RPMI7951 (cell line): Measurements from ENCODE around the gene SLC9A3. TPM values are rescaled to one million over a fixed set of nuclear protein-coding genes. Genes with fewer than 3 reads are reported as not detected.
A peak's percentile ranks its signal among the peaks of the same experiment; 100 is the strongest.

ENCODE experiments used
- DNase-seq: peaks from one replicate; pipeline ENCODE4 v3.0.0-alpha.2; 2012; ENCODE audit warnings: low read depth
- total RNA-seq: library from RNA; depleted of rRNA; stranded (reverse); fragments of >200 nt; shearing (Covaris generic); gene quantifications from 2 replicates; pipeline ENCODE4 v1.2.3, GENCODE V29; 2014

Gene SLC9A3
- total RNA-seq, 1 experiment from 2014 or later, result 0.84 TPM

DNA sequence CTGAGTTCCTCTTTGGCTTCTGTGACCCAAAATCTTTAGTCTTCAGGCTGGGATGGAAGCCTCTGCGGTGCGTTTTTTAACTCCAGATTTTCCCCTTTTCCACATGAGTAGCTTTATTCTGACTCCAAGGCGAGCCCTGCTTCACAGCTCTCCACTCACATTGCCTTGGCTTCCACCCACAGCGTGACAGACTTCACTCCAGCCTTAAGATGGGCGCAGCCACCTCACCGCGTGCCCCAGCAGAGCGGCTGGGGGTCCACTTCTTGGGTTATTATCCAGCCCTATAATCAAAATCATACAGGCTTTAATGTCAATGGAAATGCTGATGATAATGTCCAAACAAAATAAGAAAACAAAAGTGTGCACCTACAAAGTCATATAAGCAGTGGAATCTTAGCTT lies 80.0 kb downstream of the SLC9A3 start:
- no peak for DNase-seq

DNA sequence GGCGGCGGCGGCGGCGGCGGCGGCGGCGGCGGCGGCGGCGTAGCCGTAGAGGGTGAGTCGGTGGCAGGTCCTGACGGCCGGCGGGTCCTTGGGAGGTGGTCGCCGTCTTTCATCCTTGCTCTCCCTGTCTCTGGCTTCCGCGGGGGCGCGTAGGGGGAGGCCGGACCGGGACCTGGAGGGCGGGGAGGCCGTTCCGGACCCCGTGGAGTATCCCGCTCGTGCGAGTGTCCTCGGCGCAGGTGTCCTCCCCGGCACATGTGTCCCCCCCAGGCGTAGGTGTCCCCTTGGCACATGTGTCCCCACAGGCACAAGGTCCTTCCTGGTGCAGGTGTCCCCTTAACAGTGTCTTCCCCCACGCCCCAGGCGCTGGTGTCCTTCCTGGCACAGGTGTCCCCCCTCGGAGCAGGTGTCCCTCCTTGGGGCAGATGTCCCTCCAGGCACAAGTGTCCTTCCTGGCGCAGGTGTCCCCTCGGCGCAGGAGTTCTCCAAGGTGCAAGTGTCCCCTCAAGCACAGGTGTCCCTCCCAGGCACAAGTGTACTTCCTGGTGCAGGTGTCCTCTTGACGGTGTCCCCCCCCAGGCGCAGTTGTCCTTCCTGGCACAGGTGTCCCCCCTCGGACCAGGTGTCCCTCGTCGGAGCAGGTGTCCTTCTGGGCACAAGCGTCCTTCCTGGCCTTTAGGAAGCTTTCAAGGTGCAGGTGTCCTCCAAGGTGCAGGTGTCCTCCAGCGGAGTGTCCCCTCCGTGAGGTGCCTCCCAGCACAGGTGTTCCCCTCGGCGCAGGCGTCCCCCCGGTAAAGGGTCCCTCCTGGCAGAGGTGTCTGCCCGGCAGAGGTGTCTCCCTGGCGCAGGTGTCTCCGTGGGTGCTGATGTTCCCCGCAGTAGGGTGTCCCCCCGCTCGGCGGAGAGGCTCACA lies 80.8 kb downstream of the SLC9A3 start:
- DNase-seq, result no peak

DNA sequence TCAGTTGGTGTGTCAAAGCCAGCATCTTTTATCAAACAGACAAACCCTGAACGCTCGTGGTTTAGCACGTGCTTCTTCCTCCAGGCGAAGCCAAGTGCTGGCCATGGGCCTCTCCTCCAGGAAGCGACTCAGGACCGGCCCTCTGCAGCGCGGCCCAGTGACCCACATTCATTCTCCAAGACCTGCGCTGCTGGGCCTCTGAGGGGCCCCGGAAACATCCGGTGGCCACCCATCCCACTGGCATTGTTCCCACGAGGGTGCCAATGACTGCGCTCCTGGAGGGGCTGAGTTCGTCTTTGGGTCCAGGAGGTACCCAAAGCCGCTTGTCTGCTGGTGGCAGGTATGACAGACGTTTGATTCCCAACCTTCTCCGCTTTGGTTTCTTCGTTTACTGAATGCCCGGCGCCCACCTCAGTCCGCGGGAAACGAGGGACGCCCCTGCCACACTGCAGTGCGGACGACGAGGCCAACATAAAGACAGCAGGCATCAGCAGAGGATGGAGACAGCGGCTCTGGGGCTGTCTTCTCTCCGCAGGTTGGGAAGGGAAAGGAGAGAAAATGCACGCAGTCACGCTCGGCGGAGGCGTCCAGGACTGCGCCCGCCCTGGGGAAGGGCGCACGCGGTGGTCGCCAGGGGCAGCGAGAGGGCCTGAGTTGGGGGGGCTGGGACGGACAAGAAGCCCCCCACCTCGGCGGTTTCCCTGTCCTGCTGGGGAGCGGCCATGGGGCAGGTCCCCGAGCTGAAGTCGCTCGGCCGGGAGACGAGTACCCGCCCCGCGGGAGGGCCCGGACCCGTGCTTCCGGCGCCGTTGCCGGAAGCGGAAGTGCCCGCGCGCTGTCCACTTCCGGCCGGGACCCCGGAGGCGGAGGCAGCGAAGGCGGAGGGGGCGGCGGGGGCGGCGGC lies 81.7 kb downstream of the SLC9A3 start, which contains the start of gene EXOC3:
TSS of gene EXOC3 (plus strand) at position 842 of the 904 bp plus-strand sequence. CDS start 3,030 bp downstream, outside the sequence.
- peak; percentile 75 for DNase-seq

DNA sequence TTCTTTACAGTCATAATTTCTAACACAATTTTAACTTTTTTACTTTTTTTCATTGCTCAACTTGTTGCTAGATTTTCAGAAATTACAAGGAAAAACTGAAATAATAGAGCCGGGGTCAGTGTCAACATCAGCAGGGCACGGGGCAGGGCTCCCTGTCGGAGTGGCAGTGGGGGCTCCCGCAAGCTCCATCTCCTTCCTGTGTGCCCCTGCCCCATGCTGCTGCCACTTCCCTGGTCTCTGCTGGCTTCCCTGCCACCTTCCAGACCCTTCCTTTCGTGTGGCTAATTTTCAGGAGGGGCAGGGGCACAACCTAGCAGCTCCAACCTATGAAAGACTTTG lies 82.3 kb downstream of the SLC9A3 start:
- DNase-seq, result no peak

DNA sequence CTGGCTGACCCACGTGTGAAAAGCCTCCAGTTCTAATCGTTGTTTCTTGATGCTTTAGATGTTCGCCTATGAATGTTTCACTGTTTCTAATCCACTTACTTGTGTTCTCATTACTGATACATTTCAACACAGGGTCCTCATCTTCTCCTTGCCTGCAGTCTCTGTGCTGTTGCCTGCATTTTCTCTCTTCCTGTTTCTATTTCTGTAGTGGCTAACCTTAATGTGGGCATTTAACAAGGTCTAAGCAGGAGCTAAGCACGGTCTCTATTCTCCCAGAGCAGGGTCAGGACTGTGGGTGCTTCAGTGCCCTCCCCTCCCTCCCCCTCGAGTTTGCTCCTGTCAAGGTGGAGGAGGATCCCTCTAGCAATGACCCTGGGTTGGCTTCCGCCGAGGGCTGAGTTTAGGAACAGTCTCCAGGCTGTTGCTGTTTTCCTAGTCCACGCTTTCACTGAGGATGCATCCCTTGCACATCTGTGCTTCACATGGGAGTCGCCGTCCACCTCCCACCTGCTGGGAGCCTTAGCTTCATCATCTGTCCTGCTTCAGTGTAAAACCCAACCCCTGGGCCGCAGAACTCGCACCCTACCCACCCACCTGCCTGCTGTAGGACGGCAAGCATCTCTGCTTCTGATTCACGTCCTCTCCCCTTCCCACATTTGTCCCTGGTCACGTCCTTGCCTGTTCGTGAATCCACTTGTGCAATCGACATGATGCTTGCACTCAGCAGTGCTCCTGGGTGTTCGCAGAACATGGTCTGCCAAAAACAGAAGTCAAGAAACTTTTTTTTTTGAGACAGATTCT lies 83.6 kb downstream of the SLC9A3 start:
- no peak for DNase-seq

DNA sequence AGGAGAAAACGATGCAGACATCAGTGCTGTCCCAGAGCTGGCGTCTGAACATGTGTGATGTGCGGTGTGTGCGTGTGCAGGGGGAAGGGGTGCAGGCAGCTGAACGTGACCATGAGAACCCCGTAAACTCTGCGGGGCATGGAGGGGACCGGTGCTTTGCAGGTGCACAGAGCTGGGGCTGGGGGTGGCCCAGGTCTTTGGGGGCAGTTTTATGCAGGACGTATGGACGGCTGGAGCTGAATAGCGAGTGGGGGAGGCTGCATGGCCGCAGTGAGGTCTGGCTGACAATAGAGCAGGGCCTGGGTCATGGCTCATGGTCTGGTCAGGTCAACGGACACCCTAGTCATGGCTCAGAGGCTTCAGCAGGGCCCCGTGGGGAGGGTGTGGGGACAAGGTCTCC lies 84.6 kb downstream of the SLC9A3 start:
- no peak for DNase-seq

DNA sequence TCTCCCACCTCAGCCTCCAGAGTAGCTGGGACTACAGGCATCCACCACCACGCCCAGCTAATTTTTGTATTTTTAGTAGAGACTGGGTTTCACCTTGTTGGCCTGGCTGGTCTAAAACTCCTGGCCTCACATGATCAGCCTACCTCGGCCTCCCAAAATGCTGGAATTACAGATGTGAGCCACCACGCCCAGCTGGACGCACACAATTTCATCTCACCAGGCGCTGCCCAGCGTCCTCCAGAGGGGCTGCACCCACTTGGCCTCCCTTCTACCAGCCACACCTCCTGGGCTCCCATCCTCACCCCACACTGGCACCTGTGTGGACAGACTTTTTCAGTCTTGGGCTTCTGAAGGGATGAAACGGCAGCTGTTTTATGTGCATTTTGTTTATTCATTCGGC lies 85.1 kb downstream of the SLC9A3 start:
- no peak for DNase-seq

DNA sequence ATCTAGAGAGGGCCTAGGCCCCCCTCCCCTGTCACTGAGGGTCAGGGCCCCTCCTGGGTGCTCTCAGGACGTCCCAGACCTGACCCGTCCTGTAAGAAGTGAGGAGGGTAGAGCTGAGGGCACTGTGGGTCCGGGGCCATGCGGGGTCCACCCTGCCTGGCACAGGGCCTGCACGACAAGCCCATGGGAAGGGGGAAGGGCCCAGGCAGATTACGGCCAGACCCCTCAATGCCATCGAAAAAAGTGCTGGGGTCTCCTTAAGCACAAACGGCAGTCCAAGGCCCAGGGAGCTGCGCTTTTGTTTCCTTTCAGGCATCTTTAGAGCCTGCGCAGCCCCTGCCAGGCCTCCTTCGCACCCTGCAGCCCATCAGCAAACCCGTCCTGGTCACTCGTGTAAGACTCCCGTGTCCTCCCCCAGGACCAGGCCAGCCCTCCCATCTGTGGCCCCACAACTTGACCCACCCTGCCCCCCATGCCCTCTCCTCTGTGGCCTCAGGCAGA lies 85.7 kb downstream of the SLC9A3 start:
- no peak for DNase-seq

DNA sequence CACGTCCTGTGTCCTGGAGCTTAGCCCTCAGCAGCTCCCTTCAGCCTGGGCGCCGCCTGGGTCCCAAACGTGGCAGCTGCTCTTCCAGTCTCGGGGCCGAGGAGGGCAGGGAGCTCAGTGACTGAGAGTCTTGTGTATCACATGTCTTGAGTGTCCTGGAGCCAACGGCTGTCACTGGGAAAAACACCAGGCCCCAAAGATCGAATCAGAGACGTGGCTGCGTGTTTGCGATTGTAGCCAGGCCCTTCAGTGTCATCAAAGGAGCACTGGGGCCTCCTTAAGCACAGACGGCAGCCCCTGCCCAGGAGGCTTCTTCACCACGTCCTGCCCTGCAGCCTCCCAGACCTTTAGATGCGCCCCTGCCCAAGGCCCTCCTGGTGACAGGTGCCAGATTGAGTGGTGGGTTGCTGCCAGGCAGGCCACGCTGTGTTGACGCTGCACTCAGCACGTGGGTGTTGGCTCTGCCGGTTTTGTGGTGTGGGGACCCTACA lies 86.9 kb downstream of the SLC9A3 start:
- no peak for DNase-seq

DNA sequence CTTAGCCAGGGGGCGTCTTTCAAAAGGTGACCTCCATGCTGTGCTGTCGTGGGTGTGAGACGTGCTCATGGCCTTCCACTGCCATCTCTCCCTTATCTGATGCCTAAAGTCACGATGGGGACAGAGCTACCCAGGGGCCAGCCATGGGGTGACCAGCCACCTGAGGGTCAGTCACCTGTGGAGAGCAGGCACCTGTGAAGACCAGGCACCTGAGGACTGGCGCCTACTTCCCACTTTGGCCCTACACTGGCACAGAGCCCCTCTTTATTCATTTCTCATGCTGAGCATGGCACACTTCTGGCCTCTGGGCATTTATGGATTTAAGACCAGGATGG lies 87.6 kb downstream of the SLC9A3 start:
- DNase-seq, result no peak

- no peak for DNase-seq
Measured at GRCh38 chr5:435961-436640, 88.1 kb downstream of the SLC9A3 start.

- DNase-seq, result no peak
Measured at GRCh38 chr5:435156-435790, 89.0 kb downstream of the SLC9A3 start.

DNA sequence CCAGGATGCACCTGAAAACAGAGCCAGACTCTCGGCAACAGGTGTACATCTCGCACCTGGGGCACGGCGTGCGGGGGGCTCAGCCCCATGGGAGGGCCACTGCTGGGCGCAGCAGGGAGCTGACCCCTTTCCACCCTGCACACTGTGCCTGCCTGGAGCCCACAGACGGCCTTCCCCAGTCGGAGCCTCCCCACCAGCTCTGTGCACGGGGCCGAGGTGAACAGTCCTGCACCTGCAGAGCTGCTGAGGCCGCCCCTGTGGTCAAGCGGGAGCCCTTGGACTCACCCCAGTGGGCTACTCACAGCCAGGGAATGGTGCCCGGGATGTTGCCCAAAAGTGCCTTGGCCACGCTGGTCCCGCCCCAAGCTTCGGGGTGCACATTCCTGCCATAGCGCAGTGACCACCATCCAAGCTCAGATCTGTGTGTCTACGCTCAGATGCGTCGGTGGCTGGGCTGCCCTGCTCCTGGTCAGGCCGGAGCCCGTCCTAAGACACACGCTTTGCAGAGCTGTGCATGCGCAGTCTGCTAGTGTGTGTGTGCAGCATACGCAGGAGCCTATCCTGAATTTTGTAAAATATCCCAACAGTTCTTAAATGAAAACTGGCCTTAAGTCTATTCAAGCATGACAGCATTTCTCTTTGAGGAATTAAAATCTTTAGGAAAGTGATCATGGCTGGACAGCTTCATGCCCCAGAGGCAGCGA lies 89.7 kb downstream of the SLC9A3 start:
- no peak for DNase-seq

DNA sequence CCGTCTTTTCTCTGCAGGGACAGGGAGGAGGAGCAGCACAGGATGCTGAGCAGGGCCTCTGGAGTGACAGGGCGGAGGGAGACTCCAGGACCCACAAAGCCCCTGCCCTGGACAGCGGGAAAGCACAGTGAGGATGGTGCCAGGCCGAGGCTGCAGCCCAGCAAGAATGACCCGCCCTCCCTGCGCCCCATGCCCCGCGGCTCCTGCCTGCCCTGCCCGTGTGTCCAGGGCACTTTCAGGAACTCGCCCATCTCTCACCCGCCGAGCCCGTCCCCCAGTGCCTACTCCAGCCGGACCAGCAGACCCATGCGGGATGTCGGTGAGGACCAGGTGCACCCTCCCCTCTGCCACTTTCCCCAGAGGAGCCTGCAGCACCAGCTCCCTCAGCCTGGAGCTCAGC lies 90.4 kb downstream of the SLC9A3 start:
- DNase-seq, result no peak

GRCh38 chr5:432928-433791 lies 91.1 kb downstream of the SLC9A3 start:
- DNase-seq, result no peak

GRCh38 chr5:432201-432927 lies 91.9 kb downstream of the SLC9A3 start:
- DNase-seq, result no peak

- no peak for DNase-seq
Measured at GRCh38 chr5:431711-432050, 92.6 kb downstream of the SLC9A3 start.

- DNase-seq, result no peak
Measured at GRCh38 chr5:431001-431710, 93.1 kb downstream of the SLC9A3 start.
